ENCODE results near the gene MALRD1.

MALRD1 gene

DNA sequence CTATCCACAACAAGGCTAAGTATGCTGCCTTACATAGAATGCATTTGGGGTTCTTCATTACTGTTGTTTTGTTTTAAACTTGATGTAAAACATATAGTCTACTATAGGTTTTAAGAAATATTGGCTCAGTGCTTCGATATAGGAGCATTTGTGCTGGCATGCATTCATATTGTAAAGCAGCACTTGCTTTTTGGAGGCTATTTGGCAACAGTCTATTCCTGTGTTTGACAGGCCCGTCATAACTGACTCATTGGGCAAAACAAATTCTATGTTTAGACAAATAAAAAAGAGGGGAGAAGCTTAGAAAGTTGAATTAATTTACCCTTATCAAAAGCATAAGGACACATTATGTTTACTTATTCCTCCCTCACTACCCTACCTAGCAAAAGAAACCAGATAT lies 729.2 kb downstream of the MALRD1 start:
- no peak for DNase-seq (ENCODE audit: low read depth in 2 of 2)

GRCh38 chr10:19778996-19779395 lies 730.4 kb downstream of the MALRD1 start:
- no peak for DNase-seq (ENCODE audit: low read depth in 2 of 2)

GRCh38 chr10:19782430-19783089 lies 734.0 kb downstream of the MALRD1 start:
- no peak for DNase-seq (ENCODE audit: low read depth in 2 of 2)

- DNase-seq (ENCODE audit: low read depth in 2 of 2): no peak
Measured at GRCh38 chr10:19783721-19784120, 735.1 kb downstream of the MALRD1 start.
